GM12878 (cell line): ENCODE results near the gene NAP1L1. TPM values are rescaled to one million over a fixed set of nuclear protein-coding genes. Genes with fewer than 3 reads are reported as not detected.

Experiments
- ATAC-seq: fragments of 200-7000 bp; cut with Tn5 transposase; 3 replicates; pipeline ENCODE4 v1.9.1; 2020; ENCODE audit warnings: mild to moderate bottlenecking, moderate library complexity
- BruUV-seq: library from RNA; stranded (reverse); fragments of 400-500 nt; replicated peaks from 2 replicates; lab custom pipeline; 2021; lab: Mats Ljungman, UMichigan
- CTCF ChIA-PET: fragments of 300-600 bp; sonication (Branson Sonifier 250); formaldehyde crosslinking; extraction: SDS; loops from one replicate; lab custom pipeline; 2021; ENCODE audit warnings: inconsistent platforms; lab: Yijun Ruan, JAX
- POLR2A ChIA-PET: fragments of 350-600 bp; formaldehyde crosslinking; extraction: SDS; loops from one replicate; lab custom pipeline; 2021; ENCODE audit warnings: inconsistent platforms; lab: Charles Lee
- RAD21 ChIA-PET: fragments of 300-600 bp; sonication (Branson Sonifier 250); formaldehyde crosslinking; loops from one replicate; lab custom pipeline; 2023; ENCODE audit warnings: antibody characterized with exemption; ENCODE audit not compliant: unreplicated experiment; lab: Charles Lee
- SMC1A ChIA-PET: fragments of 300-600 bp; sonication (Branson Sonifier 250); formaldehyde crosslinking; loops from one replicate; lab custom pipeline; 2023; ENCODE audit not compliant: unreplicated experiment, uncharacterized antibody; lab: Charles Lee
- DNase-seq: peaks from one replicate; pipeline ENCODE4 v3.0.0-alpha.2; 2011; ENCODE audit warnings: low read depth, low spot score
- FAIRE-seq: peaks from 3 replicates; lab custom pipeline; 2011; peaks lifted over from hg19 to GRCh38; lab: Jason Lieb, UNC
- H2AFZ ChIP-seq: 2 replicates; pipeline ENCODE4 v1.6.0; 2011; ENCODE audit warnings: low read depth, low read length, control low read depth; ENCODE audit not compliant: control insufficient read depth
- H3K27ac ChIP-seq: 2 replicates; pipeline ENCODE4 v1.5.1; 2011; ENCODE audit warnings: control low read depth; ENCODE audit not compliant: control insufficient read depth, insufficient read depth
- H3K27me3 ChIP-seq, 2 experiments: replicated peaks in 1 of 2; 2 replicates each; pipeline versions ENCODE4 v1.6.0 to v1.6.1; 2011; ENCODE audit warnings: low read length in 1 of 2; ENCODE audit not compliant: control insufficient read depth in 2 of 2, insufficient read depth in 2 of 2
- H3K36me3 ChIP-seq, 2 experiments: 2 replicates each; pipeline ENCODE4 v1.5.1; 2011; ENCODE audit warnings: low read length in 1 of 2; ENCODE audit not compliant: control insufficient read depth in 2 of 2, insufficient read depth in 2 of 2
- H3K4me1 ChIP-seq: 2 replicates; pipeline ENCODE4 v1.6.1; 2011; ENCODE audit warnings: mild to moderate bottlenecking, low read length, moderate library complexity, mixed read lengths; ENCODE audit not compliant: control insufficient read depth, insufficient read depth
- H3K4me2 ChIP-seq: 2 replicates; pipeline ENCODE4 v1.6.0; 2011; ENCODE audit warnings: control low read depth; ENCODE audit not compliant: control insufficient read depth, insufficient read depth
- H3K4me3 ChIP-seq: fragments of 200-600 bp; sonication (generic); 2 replicates; pipeline ENCODE4 v1.5.1; 2016
- H3K79me2 ChIP-seq: 2 replicates; pipeline ENCODE4 v1.6.0; 2011; ENCODE audit warnings: low read length; ENCODE audit not compliant: control insufficient read depth, insufficient read depth
- H3K9ac ChIP-seq: 2 replicates; pipeline ENCODE4 v1.8.0; 2011; ENCODE audit warnings: low read length, control low read depth, mixed read lengths; ENCODE audit not compliant: control insufficient read depth, insufficient read depth
- H3K9me3 ChIP-seq: replicated peaks from 3 replicates; pipeline ENCODE4 v1.5.1; 2011; ENCODE audit warnings: mild to moderate bottlenecking, low read length; ENCODE audit not compliant: control insufficient read depth, insufficient read depth
- H4K20me1 ChIP-seq: 2 replicates; pipeline ENCODE4 v1.6.0; 2011; ENCODE audit not compliant: control insufficient read depth, insufficient read depth
- JUND ChIP-seq: IDR thresholded peaks from 2 replicates; pipeline ENCODE4 v1.6.1; 2012; ENCODE audit warnings: low read depth, mild to moderate bottlenecking, low read length, improper control_type of control experiment, moderate library complexity
- MTA2 ChIP-seq: fragments of 450-650 bp; IDR thresholded peaks from 2 replicates; pipeline ENCODE4 v1.6.1; 2016; ENCODE audit warnings: low read depth, mild to moderate bottlenecking, moderate library complexity
- RCOR1 ChIP-seq: conservative IDR thresholded peaks from 2 replicates; pipeline ENCODE4 v1.6.1; 2012; ENCODE audit warnings: low read depth, low read length, improper control_type of control experiment
- ZNF592 ChIP-seq: fragments of 450-650 bp; IDR thresholded peaks from 2 replicates; pipeline ENCODE4 v1.6.1; 2017; ENCODE audit warnings: mild to moderate bottlenecking, moderate library complexity
- WGBS: methylation state at CpG from one replicate; pipeline ENCODE4 v1.1.6; 2016; ENCODE audit warnings: low lambda C conversion rate; ENCODE audit not compliant: insufficient replicate concordance, insufficient coverage; ENCODE audit errors: missing lambda C conversion rate; 5-methylcytosine and 5-hydroxymethylcytosine counted together
- in situ Hi-C: fragments of 300-500 bp; cut with MboI; formaldehyde crosslinking; loops from 9 replicates; pipeline ENCODE4 v1.14.3; 2018; ENCODE audit warnings: mixed read lengths
- intact Hi-C: fragments of 100-400 bp; cut with micrococcal nuclease; formaldehyde crosslinking; loops from one replicate; pipeline ENCODE4 v1.14.2; 2022; ENCODE audit not compliant: unreplicated experiment
- polyA plus RNA-seq, 11 experiments: library from polyadenylated mRNA; depleted of rRNA in 4 of 11; unstranded in 6 of 11; stranded (reverse) in 5 of 11; fragments of >200 nt; fragmentation: Nextera tagmentation in 4 of 11; fragmentation: Illumina TruSeq in 1 of 11; extraction: Ambion mirVana in 4 of 11; extraction: Trizol in 1 of 11; gene quantifications; 1 replicate in 1 of 11; 2 replicates in 10 of 11; pipeline versions ENCODE4 v1.2.1 to v1.2.3, GENCODE V29; 2011 to 2016; ENCODE audit warnings: inconsistent platforms in 2 of 11, missing spikeins in 2 of 11, low read depth in 1 of 11
- total RNA-seq, 4 experiments: library from RNA; depleted of rRNA in 3 of 4; stranded (reverse); fragments of >200 nt in 3 of 4; fragmentation: Illumina TruSeq in 1 of 4; extraction: Trizol in 1 of 4; gene quantifications; 2 replicates each; pipeline versions ENCODE4 v1.2.1 to v1.2.3, GENCODE V29; 2013 to 2021

NAP1L1 gene
- total and polyA plus RNA-seq, 10 of the 15 experiments (the other 5 are each of a cell fraction or from before 2014, with no cell fraction given) = 256 to 1,036 (median 536) TPM

GRCh38 chr12:76012644-76013043, 71.8 kb downstream of the NAP1L1 start (continued):
- TF ChIP-seq ZNF592 = no peak

- no TSS peak for BruUV-seq
Measured at GRCh38 chr12:76010732-76011458, 73.6 kb downstream of the NAP1L1 start.

More at GRCh38 chr12:76010732-76011458, 73.6 kb downstream of the NAP1L1 start:
- Histone ChIP-seq H3K79me2 (no peaks in the 10 kb centered on the region), H3K4me3 (no peak overlapping the region), H3K27me3 (no peaks in the 10 kb centered on the region), H3K9ac (no peak overlapping the region), H4K20me1 (no peaks in the 10 kb centered on the region), H3K4me2 (no peak overlapping the region), H2AFZ (no peak overlapping the region), H3K9me3 (no peaks in the 10 kb centered on the region), H3K36me3 (no peaks in the 10 kb centered on the region), H3K27ac (no peak overlapping the region), H3K4me1 (no peaks in the 10 kb centered on the region)
- ChIA-PET SMC1A (interaction anchor here (0.9 to 1.4 kb wide), 3 partner anchors 14 to 40 kb away, joined by 3 to 4 read pairs (median 4); no protein-coding TSS in a partner anchor), POLR2A (interaction anchor here (0.5 kb wide), 1 partner anchor 15 kb away, joined by 4 read pairs; no protein-coding TSS in a partner anchor), RAD21 (no interaction called here), CTCF (interaction anchor here (0.6 kb wide), 1 partner anchor 11 kb away, joined by 3 read pairs; no protein-coding TSS in a partner anchor)
- in situ Hi-C loops = no loop called here
- intact Hi-C loops = no loop called here
- 31% methylated on average over 6 of the region's 6 CpGs for WGBS
- TF ChIP-seq RCOR1 = no peak
- no peak for TF ChIP-seq MTA2
- no peak for TF ChIP-seq JUND
- FAIRE-seq (no peak), ATAC-seq (no peak), DNase-seq (no peak)
